ENCODE data around the gene RO60.
"Not testable (repeated sequence)": the region's sequence is repeated elsewhere in the genome, so short reads cannot be mapped to it uniquely, and the experiment has no call there.

The RO60 gene

GRCh38 chr1:193042766-193043691 lies 16.4 kb upstream of the RO60 start:
- peak; percentile 93 for FAIRE-seq
- DNase-seq (ENCODE audit: insufficient read length, low spot score), result no peak

GRCh38 chr1:193048913-193049312 lies 10.5 kb upstream of the RO60 start:
- not testable (repeated sequence) for DNase-seq (ENCODE audit: insufficient read length, low spot score); FAIRE-seq

More at GRCh38 chr1:193042766-193043691, 16.4 kb upstream of the RO60 start:
- no peak for TF ChIP-seq CTCF (IDR thresholded peaks at IDR 0.05; ENCODE audit: insufficient read depth, missing control alignments)

- FAIRE-seq (peak; percentile 46), DNase-seq (ENCODE audit: insufficient read length, low spot score) (no peak)
- TF ChIP-seq CTCF (IDR thresholded peaks at IDR 0.05; ENCODE audit: insufficient read depth, missing control alignments), result no peak
Measured at GRCh38 chr1:193054169-193054675, 5.2 kb upstream of the RO60 start.

- FAIRE-seq (no peak), DNase-seq (ENCODE audit: insufficient read length, low spot score) (no peak)
- no peak for TF ChIP-seq CTCF (IDR thresholded peaks at IDR 0.05; ENCODE audit: insufficient read depth, missing control alignments)
Measured at GRCh38 chr1:193058529-193059281, 707 bp upstream of the RO60 start.

DNA sequence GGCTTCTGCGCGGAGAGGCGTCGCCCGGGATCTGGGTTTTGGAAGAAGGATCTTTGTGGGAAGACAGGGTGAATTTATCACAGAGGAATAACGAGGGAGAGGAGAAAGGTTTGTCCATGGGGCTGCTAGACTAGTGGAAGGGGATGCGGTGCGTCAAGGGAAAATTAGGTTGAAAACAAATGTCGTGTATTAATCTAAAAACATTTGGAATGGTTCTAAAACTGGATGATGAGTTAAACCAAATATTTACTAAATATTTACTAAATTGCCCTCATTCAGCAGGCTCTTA lies 647 bp downstream of the RO60 start:
- FAIRE-seq (no peak), DNase-seq (ENCODE audit: insufficient read length, low spot score) (no peak)
- TF ChIP-seq CTCF (IDR thresholded peaks at IDR 0.05; ENCODE audit: insufficient read depth, missing control alignments), result no peak

- FAIRE-seq, result no peak
- no peak for DNase-seq (ENCODE audit: insufficient read length, low spot score)
- TF ChIP-seq CTCF (IDR thresholded peaks at IDR 0.05; ENCODE audit: insufficient read depth, missing control alignments), result no peak
Measured at GRCh38 chr1:193060406-193060805, 994 bp downstream of the RO60 start.

GRCh38 chr1:193060938-193061337 lies 1.5 kb downstream of the RO60 start:
- DNase-seq (ENCODE audit: insufficient read length, low spot score) (no peak), FAIRE-seq (peak; percentile 38)
- TF ChIP-seq CTCF (IDR thresholded peaks at IDR 0.05; ENCODE audit: insufficient read depth, missing control alignments), result no peak
